ENCODE data around the gene SLC26A1. TPM values are rescaled to one million over a fixed set of nuclear protein-coding genes. Genes with fewer than 3 reads are reported as not detected.
A peak's percentile ranks its signal among the peaks of the same experiment; 100 is the strongest.

Gene SLC26A1
- total and polyA plus RNA-seq, 4 experiments from 2014 or later: 0.55 to 1.6 (median 0.81) TPM

DNA sequence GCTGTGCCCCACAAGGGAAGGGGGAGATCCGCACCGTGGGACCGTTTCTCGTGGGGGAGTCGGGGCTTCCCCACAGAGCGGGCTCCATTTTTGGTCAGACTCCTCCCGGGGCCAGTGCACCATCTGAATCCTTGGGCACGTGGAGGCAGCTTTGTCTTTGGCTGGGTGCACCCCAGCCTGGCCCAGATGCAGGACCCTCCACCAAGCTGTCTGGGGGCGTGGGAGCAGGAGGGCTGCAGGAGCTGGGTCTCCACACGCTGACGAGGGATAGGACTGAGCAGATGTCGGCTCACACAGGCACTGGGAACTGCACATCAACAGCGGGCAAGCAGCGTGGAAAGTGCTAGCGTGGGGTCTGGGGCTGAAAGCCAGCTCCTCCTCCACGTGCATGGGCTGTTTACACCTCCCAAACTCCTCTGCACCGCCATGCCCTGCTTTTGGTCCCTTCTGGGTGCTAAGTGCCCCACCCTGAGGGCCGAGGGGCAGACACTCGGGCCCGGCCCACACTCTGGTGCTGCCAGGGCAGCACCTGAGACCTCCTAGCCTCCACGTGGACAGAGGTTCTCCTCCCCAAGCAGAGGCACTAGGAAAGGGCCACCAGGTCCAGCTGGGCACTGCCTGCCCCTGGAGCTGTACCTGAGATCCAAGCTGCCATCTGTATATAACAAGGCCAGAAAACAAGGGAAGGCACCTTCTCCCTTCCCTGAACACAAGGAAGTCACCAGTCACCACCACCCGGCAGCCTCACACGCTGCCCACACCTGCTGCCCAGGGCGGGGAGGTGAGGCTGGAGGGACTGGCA, 33.7 kb downstream of the SLC26A1 start:
- no peak for DNase-seq
- Mint-ChIP-seq H3K4me1 (peaks cover 0 to 2% (median 0%) of the 10 kb centered on the region in 4 donors), H3K9me3 (no peaks in the 10 kb centered on the region), H3K4me3 (no peak overlapping the region), H3K27me3 (no peaks in the 10 kb centered on the region), H3K27ac (no peak overlapping the region), H3K36me3 (peaks cover 8 to 16% of the 10 kb centered on the region in 2 donors)
- no peak overlapping the region for H3K27ac ChIP-seq (ENCODE audit: low read depth, low read length)
- H3K4me1 ChIP-seq (ENCODE audit: insufficient read depth, low read length): no peaks in the 10 kb centered on the region
- POLR2A ChIA-PET (ENCODE audit: partially characterized antibody): no interaction called here
- CTCF ChIA-PET (ENCODE audit: partially characterized antibody): no interaction called here
- H3K36me3 ChIP-seq (ENCODE audit: insufficient read depth, low read length): no peaks in the 10 kb centered on the region
- H3K9me3 ChIP-seq (ENCODE audit: control insufficient read depth in 1 of 2, low read length in 2 of 2): no peaks in the 10 kb centered on the region
- no peak overlapping the region for H3K4me3 ChIP-seq (ENCODE audit: low read length in 2 of 2)
- H3K27me3 ChIP-seq (ENCODE audit: insufficient read depth, low read length): no peaks in the 10 kb centered on the region
- intact Hi-C loops (cut with micrococcal nuclease): no loop called here

DNA sequence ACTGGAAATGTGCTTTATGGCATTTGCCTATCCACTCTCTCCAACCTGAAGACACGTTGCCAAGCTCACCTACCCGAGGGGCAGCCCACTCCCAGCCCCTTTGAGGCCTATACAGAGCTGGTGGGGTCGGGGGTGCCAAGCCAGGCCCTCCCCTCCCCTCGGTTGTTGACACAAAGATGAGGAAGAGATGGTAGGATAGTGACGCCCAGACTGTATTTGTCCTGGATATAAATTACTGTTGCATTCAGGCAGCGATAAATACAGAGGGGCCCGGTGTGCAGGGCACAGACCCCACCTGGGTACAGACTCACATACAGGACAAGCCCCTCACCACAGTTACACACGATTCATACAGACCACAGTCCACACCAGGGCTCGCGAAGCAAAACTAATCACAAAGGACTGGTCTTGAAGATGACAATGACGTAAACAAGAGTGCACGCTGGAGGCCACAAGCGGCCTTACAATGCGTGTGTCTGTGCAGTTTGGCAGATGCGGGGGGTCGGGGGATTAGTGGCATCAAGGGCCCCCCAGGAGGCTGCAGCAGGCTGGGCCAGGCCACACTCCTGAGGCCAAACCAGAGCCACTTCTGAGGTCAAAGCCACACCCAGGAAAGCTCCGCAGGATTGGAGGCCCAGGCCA, 34.4 kb downstream of the SLC26A1 start:
- peaks cover 8 to 19% of the 10 kb centered on the region in 2 donors for H3K36me3 Mint-ChIP-seq
- POLR2A ChIA-PET (ENCODE audit: partially characterized antibody): no interaction called here
- no peak overlapping the region for H3K27ac ChIP-seq (ENCODE audit: low read depth, low read length)
- H3K9me3 Mint-ChIP-seq: no peaks in the 10 kb centered on the region
- H3K27me3 Mint-ChIP-seq: no peaks in the 10 kb centered on the region
- no peaks in the 10 kb centered on the region for H3K36me3 ChIP-seq (ENCODE audit: insufficient read depth, low read length)
- no peaks in the 10 kb centered on the region for H3K9me3 ChIP-seq (ENCODE audit: control insufficient read depth in 1 of 2, low read length in 2 of 2)
- peaks cover 0 to 2% (median 0%) of the 10 kb centered on the region in 4 donors for H3K4me1 Mint-ChIP-seq
- no peak overlapping the region for H3K4me3 ChIP-seq (ENCODE audit: low read length in 2 of 2)
- no peak overlapping the region for H3K4me3 Mint-ChIP-seq
- no peaks in the 10 kb centered on the region for H3K27me3 ChIP-seq (ENCODE audit: insufficient read depth, low read length)
- peak overlapping the region in 1 of 7 donors; percentile 12 for H3K27ac Mint-ChIP-seq
- DNase-seq: no peak
- CTCF ChIA-PET (ENCODE audit: partially characterized antibody): no interaction called here
- intact Hi-C loops (cut with micrococcal nuclease): no loop called here
- no peaks in the 10 kb centered on the region for H3K4me1 ChIP-seq (ENCODE audit: insufficient read depth, low read length)

DNA sequence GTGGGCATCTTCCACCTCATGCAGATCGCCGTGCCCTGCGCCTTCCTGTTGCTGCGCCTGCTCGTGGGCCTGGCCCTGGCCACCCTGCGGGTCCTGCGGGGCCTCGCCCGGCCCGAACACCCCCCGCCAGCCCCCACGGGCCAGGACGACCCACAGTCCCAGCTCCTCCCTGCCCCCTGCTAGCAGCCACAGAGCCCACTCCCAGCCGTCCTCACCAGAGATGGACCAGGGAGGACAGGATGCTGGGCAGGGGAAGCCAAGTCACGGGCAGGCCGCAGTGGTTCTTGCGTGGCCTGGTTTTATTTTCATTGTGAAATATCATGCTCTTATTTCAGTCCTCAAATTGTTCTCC, 34.9 kb downstream of the SLC26A1 start:
- peaks cover 8 to 19% of the 10 kb centered on the region in 2 donors for H3K36me3 Mint-ChIP-seq
- H3K27ac Mint-ChIP-seq: no peak overlapping the region
- no peaks in the 10 kb centered on the region for H3K9me3 Mint-ChIP-seq
- Histone ChIP-seq H3K9me3 (ENCODE audit: control insufficient read depth in 1 of 2, low read length in 2 of 2) (no peaks in the 10 kb centered on the region), H3K27me3 (ENCODE audit: insufficient read depth, low read length) (no peaks in the 10 kb centered on the region), H3K36me3 (ENCODE audit: insufficient read depth, low read length) (no peaks in the 10 kb centered on the region), H3K4me1 (ENCODE audit: insufficient read depth, low read length) (no peaks in the 10 kb centered on the region), H3K4me3 (ENCODE audit: low read length in 2 of 2) (no peak overlapping the region), H3K27ac (ENCODE audit: low read depth, low read length) (no peak overlapping the region)
- CTCF ChIA-PET (ENCODE audit: partially characterized antibody): no interaction called here
- no peak overlapping the region for H3K4me3 Mint-ChIP-seq
- POLR2A ChIA-PET (ENCODE audit: partially characterized antibody): no interaction called here
- DNase-seq: no peak
- intact Hi-C loops (cut with micrococcal nuclease): no loop called here
- H3K27me3 Mint-ChIP-seq: no peaks in the 10 kb centered on the region
- H3K4me1 Mint-ChIP-seq: peaks cover 0 to 2% (median 0%) of the 10 kb centered on the region in 4 donors

DNA sequence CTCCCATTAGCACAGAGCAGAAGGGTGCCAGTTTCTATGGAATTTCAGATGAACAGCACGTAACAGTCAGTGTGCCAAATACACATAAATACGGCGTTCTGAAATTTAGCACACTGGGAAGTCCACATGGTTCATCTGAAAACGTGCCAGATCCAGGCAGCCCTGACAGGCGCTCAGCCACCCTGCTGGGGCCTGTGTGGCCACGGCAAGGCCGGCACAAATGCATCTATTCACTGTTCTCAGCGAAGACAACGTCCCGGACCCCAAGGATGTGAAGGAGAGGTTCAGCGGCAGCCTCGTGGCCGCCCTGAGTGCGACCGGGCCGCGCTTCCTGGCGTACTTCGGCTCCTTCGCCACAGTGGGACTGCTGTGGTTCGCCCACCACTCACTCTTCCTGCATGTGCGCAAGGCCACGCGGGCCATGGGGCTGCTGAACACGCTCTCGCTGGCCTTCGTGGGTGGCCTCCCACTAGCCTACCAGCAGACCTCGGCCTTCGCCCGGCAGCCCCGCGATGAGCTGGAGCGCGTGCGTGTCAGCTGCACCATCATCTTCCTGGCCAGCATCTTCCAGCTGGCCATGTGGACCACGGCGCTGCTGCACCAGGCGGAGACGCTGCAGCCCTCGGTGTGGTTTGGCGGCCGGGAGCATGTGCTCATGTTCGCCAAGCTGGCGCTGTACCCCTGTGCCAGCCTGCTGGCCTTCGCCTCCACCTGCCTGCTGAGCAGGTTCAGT, 35.5 kb downstream of the SLC26A1 start:
- Mint-ChIP-seq H3K27me3 (no peaks in the 10 kb centered on the region), H3K36me3 (peaks cover 8 to 19% of the 10 kb centered on the region in 2 donors), H3K4me3 (no peak overlapping the region), H3K4me1 (peaks cover 0 to 2% (median 0%) of the 10 kb centered on the region in 4 donors), H3K9me3 (no peaks in the 10 kb centered on the region), H3K27ac (peak overlapping the region in 1 of 7 donors; percentile 46)
- no peaks in the 10 kb centered on the region for H3K36me3 ChIP-seq (ENCODE audit: insufficient read depth, low read length)
- POLR2A ChIA-PET (ENCODE audit: partially characterized antibody): no interaction called here
- H3K9me3 ChIP-seq (ENCODE audit: control insufficient read depth in 1 of 2, low read length in 2 of 2): no peaks in the 10 kb centered on the region
- no peaks in the 10 kb centered on the region for H3K4me1 ChIP-seq (ENCODE audit: insufficient read depth, low read length)
- no peaks in the 10 kb centered on the region for H3K27me3 ChIP-seq (ENCODE audit: insufficient read depth, low read length)
- H3K27ac ChIP-seq (ENCODE audit: low read depth, low read length): no peak overlapping the region
- intact Hi-C loops (cut with micrococcal nuclease): no loop called here
- CTCF ChIA-PET (ENCODE audit: partially characterized antibody): no interaction called here
- no peak for DNase-seq
- no peak overlapping the region for H3K4me3 ChIP-seq (ENCODE audit: low read length in 2 of 2)

DNA sequence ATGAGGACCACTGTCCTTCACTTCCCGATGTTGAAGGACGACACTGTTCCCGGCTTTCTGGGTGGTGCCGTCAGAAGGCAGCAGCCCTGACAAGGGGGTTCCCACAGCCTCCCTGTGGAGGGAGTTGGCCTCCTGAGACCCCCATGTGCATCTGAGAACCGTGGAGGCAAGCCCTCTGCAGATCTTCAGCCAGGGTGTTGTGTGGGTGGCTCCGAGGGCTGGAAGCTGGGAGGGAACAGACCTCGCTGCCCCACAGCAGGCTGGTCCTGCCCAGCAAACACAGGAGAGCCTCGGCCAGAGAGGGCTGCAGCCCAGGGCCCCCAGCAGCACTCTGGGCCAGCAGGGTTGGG, 36.0 kb downstream of the SLC26A1 start:
- H3K4me3 ChIP-seq (ENCODE audit: low read length in 2 of 2): no peak overlapping the region
- H3K27me3 ChIP-seq (ENCODE audit: insufficient read depth, low read length): no peaks in the 10 kb centered on the region
- H3K4me1 ChIP-seq (ENCODE audit: insufficient read depth, low read length): no peaks in the 10 kb centered on the region
- CTCF ChIA-PET (ENCODE audit: partially characterized antibody): no interaction called here
- Mint-ChIP-seq H3K27ac (no peak overlapping the region), H3K27me3 (no peaks in the 10 kb centered on the region), H3K4me3 (no peak overlapping the region), H3K36me3 (peaks cover 8 to 21% of the 10 kb centered on the region in 2 donors), H3K4me1 (peaks cover 0 to 2% (median 0%) of the 10 kb centered on the region in 4 donors), H3K9me3 (no peaks in the 10 kb centered on the region)
- no peak overlapping the region for H3K27ac ChIP-seq (ENCODE audit: low read depth, low read length)
- DNase-seq: no peak
- intact Hi-C loops (cut with micrococcal nuclease): no loop called here
- no peaks in the 10 kb centered on the region for H3K36me3 ChIP-seq (ENCODE audit: insufficient read depth, low read length)
- no peaks in the 10 kb centered on the region for H3K9me3 ChIP-seq (ENCODE audit: control insufficient read depth in 1 of 2, low read length in 2 of 2)
- POLR2A ChIA-PET (ENCODE audit: partially characterized antibody): no interaction called here

DNA sequence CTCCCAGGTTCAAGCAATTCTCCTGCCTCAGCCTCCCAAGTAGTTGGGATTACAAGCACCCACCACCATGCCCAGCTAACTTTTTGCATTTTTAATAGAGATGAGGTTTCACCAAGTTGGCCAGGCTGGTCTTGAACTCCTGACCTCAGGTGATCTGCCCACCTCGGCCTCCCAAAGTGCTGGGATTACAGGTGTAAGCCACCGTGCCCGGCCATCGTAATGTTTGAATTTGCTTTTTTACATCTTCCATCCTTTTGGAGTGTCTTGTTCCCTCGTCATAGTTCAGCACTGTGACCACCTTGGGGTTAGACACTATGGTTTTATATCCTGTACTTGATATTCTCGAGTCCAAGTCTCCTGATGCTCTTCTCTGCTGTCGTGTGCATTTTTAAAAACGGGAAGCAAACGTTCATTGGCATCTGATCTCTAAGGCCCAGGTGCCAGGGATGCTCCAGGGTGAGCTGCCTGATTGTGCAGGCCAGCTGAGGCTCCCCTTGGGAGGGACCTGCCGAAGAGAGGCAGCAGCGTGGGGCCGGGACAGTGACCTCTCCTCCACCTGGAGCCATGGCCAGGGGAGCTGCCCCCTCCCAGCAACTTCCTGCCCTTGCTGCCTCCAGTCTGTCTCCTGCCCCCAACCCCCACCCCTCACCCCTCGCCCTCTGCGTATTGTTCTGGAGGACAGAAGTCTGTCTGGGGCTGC, 36.5 kb downstream of the SLC26A1 start:
- no peaks in the 10 kb centered on the region for H3K36me3 ChIP-seq (ENCODE audit: insufficient read depth, low read length)
- no peaks in the 10 kb centered on the region for H3K27me3 Mint-ChIP-seq
- H3K27ac ChIP-seq (ENCODE audit: low read depth, low read length): no peak overlapping the region
- no peak overlapping the region for H3K4me3 ChIP-seq (ENCODE audit: low read length in 2 of 2)
- POLR2A ChIA-PET (ENCODE audit: partially characterized antibody): no interaction called here
- H3K9me3 Mint-ChIP-seq: no peaks in the 10 kb centered on the region
- H3K27me3 ChIP-seq (ENCODE audit: insufficient read depth, low read length): no peaks in the 10 kb centered on the region
- intact Hi-C loops (cut with micrococcal nuclease): no loop called here
- H3K9me3 ChIP-seq (ENCODE audit: control insufficient read depth in 1 of 2, low read length in 2 of 2): no peaks in the 10 kb centered on the region
- no peaks in the 10 kb centered on the region for H3K4me1 ChIP-seq (ENCODE audit: insufficient read depth, low read length)
- H3K27ac Mint-ChIP-seq: no peak overlapping the region
- H3K4me1 Mint-ChIP-seq: peaks cover 0 to 2% (median 0%) of the 10 kb centered on the region in 4 donors
- H3K4me3 Mint-ChIP-seq: no peak overlapping the region
- CTCF ChIA-PET (ENCODE audit: partially characterized antibody): no interaction called here
- no peak for DNase-seq
- peaks cover 8 to 21% of the 10 kb centered on the region in 2 donors for H3K36me3 Mint-ChIP-seq

DNA sequence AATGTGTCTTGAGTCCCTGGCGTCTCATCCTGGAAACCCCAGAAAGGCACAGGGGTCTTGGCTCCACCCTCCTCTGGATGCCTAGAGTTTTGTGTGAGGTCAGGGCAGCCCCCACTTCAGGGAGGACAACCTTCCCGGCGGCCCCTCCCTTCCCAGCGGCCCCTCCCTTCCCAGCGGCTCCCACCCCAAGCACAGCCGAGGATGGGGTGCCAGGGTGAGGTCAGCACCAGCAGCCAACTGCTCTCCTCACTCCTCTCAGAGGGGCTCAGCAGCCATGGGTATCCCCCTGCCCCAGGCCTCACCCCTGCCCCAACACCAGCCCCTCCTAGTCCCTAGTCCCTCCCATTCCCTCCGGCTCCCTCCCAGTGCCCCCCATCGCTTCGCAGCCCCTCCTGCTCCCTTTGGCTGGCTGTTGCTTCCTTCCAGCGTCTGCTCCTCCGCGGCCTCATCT, 37.2 kb downstream of the SLC26A1 start:
- Mint-ChIP-seq H3K4me3 (no peak overlapping the region), H3K9me3 (no peaks in the 10 kb centered on the region), H3K27me3 (no peaks in the 10 kb centered on the region), H3K36me3 (peaks cover 8 to 20% of the 10 kb centered on the region in 2 donors), H3K27ac (no peak overlapping the region), H3K4me1 (peaks cover 0 to 2% (median 0%) of the 10 kb centered on the region in 4 donors)
- H3K36me3 ChIP-seq (ENCODE audit: insufficient read depth, low read length): no peaks in the 10 kb centered on the region
- no peak overlapping the region for H3K27ac ChIP-seq (ENCODE audit: low read depth, low read length)
- H3K9me3 ChIP-seq (ENCODE audit: control insufficient read depth in 1 of 2, low read length in 2 of 2): no peaks in the 10 kb centered on the region
- intact Hi-C loops (cut with micrococcal nuclease): no loop called here
- H3K4me1 ChIP-seq (ENCODE audit: insufficient read depth, low read length): no peaks in the 10 kb centered on the region
- POLR2A ChIA-PET (ENCODE audit: partially characterized antibody): no interaction called here
- no peaks in the 10 kb centered on the region for H3K27me3 ChIP-seq (ENCODE audit: insufficient read depth, low read length)
- no peak overlapping the region for H3K4me3 ChIP-seq (ENCODE audit: low read length in 2 of 2)
- CTCF ChIA-PET (ENCODE audit: partially characterized antibody): no interaction called here
- DNase-seq: no peak

Data from CD4-positive, alpha-beta memory T cell (primary cell).